Naive thymus-derived CD4-positive, alpha-beta T cell (primary cell): Measurements from ENCODE around the gene CDH23. TPM values are rescaled to one million over a fixed set of nuclear protein-coding genes. Genes with fewer than 3 reads are reported as not detected.

Experiments used
- ATAC-seq: fragments of 150-1000 bp; cut with Tn5 transposase; 2 replicates; pipeline ENCODE4 v1.10.0; 2021; ENCODE audit warnings: mild to moderate bottlenecking, moderate library complexity
- CTCF ChIA-PET: fragments of 350-600 bp; sonication (Branson Sonifier 250); formaldehyde crosslinking; loops from one replicate; lab custom pipeline; 2021; ENCODE audit warnings: antibody characterized with exemption; lab: Charles Lee
- POLR2A ChIA-PET: fragments of 350-600 bp; sonication (Branson Sonifier 250); formaldehyde crosslinking; loops from one replicate; lab custom pipeline; 2021; ENCODE audit warnings: antibody characterized with exemption, inconsistent platforms; lab: Charles Lee
- DNase-seq, 9 donors: peaks; one replicate each; pipeline versions ENCODE4 v3.0.0 to v3.0.0-alpha.2; 2020 to 2022; ENCODE audit warnings: mixed read lengths in 1 of 9
- H3K27ac ChIP-seq: one replicate; pipeline ENCODE4 v1.7.0; 2013; ENCODE audit warnings: mild to moderate bottlenecking, low read depth, low read length, moderate library complexity
- H3K27me3 ChIP-seq, 2 donors: one replicate each; pipeline ENCODE4 v1.7.0; 2013; ENCODE audit warnings: low read length in 2 of 2, mild to moderate bottlenecking in 2 of 2, moderate library complexity in 2 of 2; ENCODE audit not compliant: control insufficient read depth in 2 of 2, insufficient read depth in 2 of 2
- H3K36me3 ChIP-seq, 3 experiments: 1 replicate in 2 of 3; 2 replicates in 1 of 3; pipeline ENCODE4 v1.7.0; 2013; ENCODE audit warnings: low read length in 3 of 3, mild to moderate bottlenecking in 3 of 3, moderate library complexity in 1 of 3; ENCODE audit not compliant: insufficient read depth in 3 of 3, control insufficient read depth in 2 of 3
- H3K4me1 ChIP-seq, 2 donors: one replicate each; pipeline ENCODE4 v1.7.0; 2013; ENCODE audit warnings: low read length in 2 of 2, mild to moderate bottlenecking in 2 of 2, moderate library complexity in 1 of 2; ENCODE audit not compliant: control insufficient read depth in 2 of 2, insufficient read depth in 2 of 2
- H3K4me3 ChIP-seq: 2 replicates; pipeline ENCODE4 v1.7.0; 2013; ENCODE audit warnings: mild to moderate bottlenecking, low read length
- H3K9me3 ChIP-seq, 3 experiments: 1 replicate in 2 of 3; 2 replicates in 1 of 3; pipeline ENCODE4 v1.7.0; 2013; ENCODE audit warnings: low read length in 3 of 3; ENCODE audit not compliant: control insufficient read depth in 2 of 3
- H3K27ac Mint-ChIP-seq, 9 donors: one replicate each; pipeline ENCODE4 v1.8.0; 2020 to 2022; ENCODE audit warnings: mixed read lengths in 9 of 9, mild to moderate bottlenecking in 8 of 9, moderate library complexity in 5 of 9, inconsistent platforms in 2 of 9
- H3K27me3 Mint-ChIP-seq, 5 donors: one replicate each; pipeline ENCODE4 v1.8.0; 2021 to 2022; ENCODE audit warnings: mixed read lengths in 5 of 5, mild to moderate bottlenecking in 1 of 5
- H3K36me3 Mint-ChIP-seq, 5 donors: one replicate each; pipeline ENCODE4 v1.8.0; 2020 to 2022; ENCODE audit warnings: mixed read lengths in 5 of 5, mild to moderate bottlenecking in 3 of 5, inconsistent platforms in 1 of 5
- H3K4me1 Mint-ChIP-seq, 7 donors: one replicate each; pipeline ENCODE4 v1.8.0; 2020 to 2022; ENCODE audit warnings: mixed read lengths in 7 of 7, mild to moderate bottlenecking in 3 of 7, inconsistent platforms in 1 of 7
- H3K4me3 Mint-ChIP-seq, 10 donors: one replicate each; pipeline ENCODE4 v1.8.0; 2020 to 2022; ENCODE audit warnings: mild to moderate bottlenecking in 10 of 10, mixed read lengths in 10 of 10, moderate library complexity in 6 of 10, inconsistent platforms in 2 of 10
- H3K9me3 Mint-ChIP-seq, 11 donors: one replicate each; pipeline ENCODE4 v1.8.0; 2020 to 2022; ENCODE audit warnings: mixed read lengths in 11 of 11, mild to moderate bottlenecking in 4 of 11, inconsistent platforms in 1 of 11, moderate library complexity in 1 of 11
- intact Hi-C, 2 donors: fragments of 100-400 bp; cut with micrococcal nuclease; formaldehyde crosslinking; loops; one replicate each; pipeline ENCODE4 v1.15.1; 2023
- polyA plus RNA-seq, 2 donors: library from polyadenylated mRNA; unstranded; fragments of 300-500 nt; fragmentation: Illumina TruSeq; gene quantifications; one replicate each; pipeline ENCODE4 v1.2.3, GENCODE V29; 2021
- total RNA-seq, 6 experiments: library from RNA in 5 of 6; stranded (reverse) in 5 of 6; gene quantifications; 1 replicate in 5 of 6; 2 replicates in 1 of 6; pipeline ENCODE4 v1.2.3 and lab custom pipeline; 2021 to 2026

Gene CDH23
- total and polyA plus RNA-seq, 7 experiments from 2014 or later: 1.1 to 18.3 (median 7.9) TPM

DNA sequence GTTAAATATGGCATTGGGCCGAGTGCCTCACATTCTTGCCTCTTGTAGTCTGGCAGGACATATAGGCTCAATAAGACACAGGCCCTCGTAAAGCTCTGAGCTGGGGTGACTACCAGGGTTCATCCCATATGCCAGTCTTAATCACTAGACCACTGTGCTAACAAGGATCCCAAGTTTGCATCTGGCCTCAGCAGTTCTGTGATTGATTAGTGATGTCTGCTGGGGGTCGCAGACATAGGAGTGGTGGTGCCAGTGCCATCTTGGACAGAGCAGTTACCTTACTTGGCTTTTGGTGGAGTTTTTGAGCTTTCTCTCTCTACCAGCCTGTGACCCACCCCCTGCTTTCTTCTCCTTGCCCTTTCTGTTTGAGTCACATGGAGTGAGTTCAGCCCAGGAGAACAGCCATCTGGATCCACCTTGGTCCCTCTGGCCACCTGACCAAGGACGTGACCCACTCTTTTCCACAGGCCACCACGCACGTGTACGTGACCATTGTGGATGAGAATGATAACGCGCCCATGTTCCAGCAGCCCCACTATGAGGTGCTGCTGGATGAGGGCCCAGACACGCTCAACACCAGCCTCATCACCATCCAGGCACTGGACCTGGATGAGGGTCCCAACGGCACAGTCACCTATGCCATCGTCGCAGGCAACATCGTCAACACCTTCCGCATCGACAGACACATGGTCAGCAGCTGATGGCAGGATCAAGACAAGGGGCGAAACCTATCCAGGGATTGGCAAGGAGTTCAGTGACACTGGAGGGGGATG, 380.7 kb downstream of the CDH23 start:
- intact Hi-C loops: no loop called here
- no peak for DNase-seq
- Mint-ChIP-seq H3K27me3 (no peaks in the 10 kb centered on the region), H3K36me3 (peaks cover 0 to 4% (median 2%) of the 10 kb centered on the region in 5 donors), H3K27ac (peak overlapping the region in 4 of 9 donors; percentile 14 to 71 (median 33)), H3K4me1 (peaks cover 32 to 44% (median 36%) of the 10 kb centered on the region in 7 donors), H3K9me3 (peaks cover 0 to 5% (median 0%) of the 10 kb centered on the region in 11 donors), H3K4me3 (peak overlapping the region in 1 of 10 donors; percentile 29)
- CTCF ChIA-PET: no interaction called here
- no peaks in the 10 kb centered on the region for H3K9me3 ChIP-seq
- peaks cover 25 to 31% of the 10 kb centered on the region in 2 donors for H3K4me1 ChIP-seq
- no peak overlapping the region for H3K4me3 ChIP-seq
- peaks cover 0 to 9% (median 0%) of the 10 kb centered on the region in 3 experiments for H3K36me3 ChIP-seq
- H3K27ac ChIP-seq: no peak overlapping the region
- POLR2A ChIA-PET: interaction anchor here (0.6 to 25.7 kb wide), 6 partner anchors 10 to 71 kb away, joined by 3 to 863 read pairs (median 4); no protein-coding TSS in a partner anchor
- no peaks in the 10 kb centered on the region for H3K27me3 ChIP-seq
- no peak for ATAC-seq

- Histone ChIP-seq H3K27me3 (no peaks in the 10 kb centered on the region), H3K4me1 (peaks cover 25 to 31% of the 10 kb centered on the region in 2 donors), H3K36me3 (peaks cover 0 to under 1% (median 0%) of the 10 kb centered on the region in 3 experiments), H3K9me3 (no peaks in the 10 kb centered on the region), H3K27ac (no peak overlapping the region), H3K4me3 (no peak overlapping the region)
- no peak overlapping the region for H3K4me3 Mint-ChIP-seq
- intact Hi-C loops: no loop called here
- peaks cover 0 to 4% (median 2%) of the 10 kb centered on the region in 5 donors for H3K36me3 Mint-ChIP-seq
- H3K9me3 Mint-ChIP-seq: peaks cover 0 to 5% (median 0%) of the 10 kb centered on the region in 11 donors
- ATAC-seq (no peak), DNase-seq (no peak)
- no peak overlapping the region for H3K27ac Mint-ChIP-seq
- H3K27me3 Mint-ChIP-seq: no peaks in the 10 kb centered on the region
- ChIA-PET CTCF (no interaction called here), POLR2A (interaction anchor here (1.4 to 25.7 kb wide), 2 partner anchors 11 to 31 kb away, joined by 4 to 863 read pairs; no protein-coding TSS in a partner anchor)
- peaks cover 32 to 50% (median 42%) of the 10 kb centered on the region in 7 donors for H3K4me1 Mint-ChIP-seq
These were observed 381.5 kb downstream of the CDH23 start for GRCh38 chr10:71778071-71778825.

- intact Hi-C loops: no loop called here
- peaks cover 0 to 2% (median 0%) of the 10 kb centered on the region in 11 donors for H3K9me3 Mint-ChIP-seq
- no peaks in the 10 kb centered on the region for H3K36me3 ChIP-seq
- no peak overlapping the region for H3K4me3 ChIP-seq
- ChIA-PET CTCF (no interaction called here), POLR2A (no interaction called here)
- no peak overlapping the region for H3K4me3 Mint-ChIP-seq
- no peak overlapping the region for H3K27ac ChIP-seq
- no peaks in the 10 kb centered on the region for H3K9me3 ChIP-seq
- peak overlapping the region in 1 of 9 donors; percentile 19 for H3K27ac Mint-ChIP-seq
- peaks cover 0 to 3% (median 0%) of the 10 kb centered on the region in 5 donors for H3K27me3 Mint-ChIP-seq
- H3K36me3 Mint-ChIP-seq: peaks cover 0 to 4% (median 0%) of the 10 kb centered on the region in 5 donors
- DNase-seq (no peak), ATAC-seq (no peak)
- no peaks in the 10 kb centered on the region for H3K27me3 ChIP-seq
- peaks cover 14 to 23% of the 10 kb centered on the region in 2 donors for H3K4me1 ChIP-seq
- peaks cover 20 to 40% (median 32%) of the 10 kb centered on the region in 7 donors for H3K4me1 Mint-ChIP-seq
These were observed 382.9 kb downstream of the CDH23 start for GRCh38 chr10:71779641-71780040.

DNA sequence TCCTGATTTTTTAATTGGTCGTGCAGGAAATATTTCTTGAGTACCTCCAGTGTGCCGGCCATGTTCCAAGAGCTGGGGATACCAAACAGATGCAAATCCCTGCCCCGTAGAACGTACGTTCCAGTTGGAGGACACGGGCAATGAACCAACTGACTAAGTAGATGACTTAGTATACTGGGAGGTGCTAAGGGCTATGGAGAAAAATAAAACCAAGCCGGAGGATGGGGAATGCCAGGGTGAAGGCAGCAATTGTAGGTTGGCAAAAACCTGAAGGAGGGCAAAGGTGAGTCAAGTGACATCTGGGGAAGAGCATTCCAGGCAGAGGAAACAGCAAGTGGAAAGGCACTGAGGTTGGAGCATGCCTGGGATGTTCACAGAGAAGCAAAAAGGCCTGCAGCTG, 383.4 kb downstream of the CDH23 start:
- Mint-ChIP-seq H3K4me3 (no peak overlapping the region), H3K27ac (peak overlapping the region in 1 of 9 donors; percentile 19), H3K4me1 (peaks cover 15 to 39% (median 29%) of the 10 kb centered on the region in 7 donors), H3K9me3 (peaks cover 0 to 2% (median 0%) of the 10 kb centered on the region in 11 donors), H3K36me3 (peaks cover 0 to 4% (median 0%) of the 10 kb centered on the region in 5 donors), H3K27me3 (peaks cover 0 to 5% (median 0%) of the 10 kb centered on the region in 5 donors)
- no peak overlapping the region for H3K4me3 ChIP-seq
- no peaks in the 10 kb centered on the region for H3K36me3 ChIP-seq
- CTCF ChIA-PET: no interaction called here
- no peak for DNase-seq
- no peaks in the 10 kb centered on the region for H3K27me3 ChIP-seq
- intact Hi-C loops: no loop called here
- no peaks in the 10 kb centered on the region for H3K9me3 ChIP-seq
- POLR2A ChIA-PET: no interaction called here
- ATAC-seq: no peak
- no peak overlapping the region for H3K27ac ChIP-seq
- H3K4me1 ChIP-seq: peaks cover 13 to 17% of the 10 kb centered on the region in 2 donors

- Mint-ChIP-seq H3K9me3 (peaks cover 0 to 2% (median 0%) of the 10 kb centered on the region in 11 donors), H3K27ac (peak overlapping the region in 2 of 9 donors; percentile 5 to 40), H3K4me3 (no peak overlapping the region), H3K27me3 (peaks cover 0 to 5% (median 0%) of the 10 kb centered on the region in 5 donors), H3K4me1 (peaks cover 9 to 35% (median 24%) of the 10 kb centered on the region in 7 donors), H3K36me3 (peaks cover 0 to 4% (median 0%) of the 10 kb centered on the region in 5 donors)
- Histone ChIP-seq H3K9me3 (no peaks in the 10 kb centered on the region), H3K27me3 (no peaks in the 10 kb centered on the region), H3K36me3 (no peaks in the 10 kb centered on the region), H3K27ac (no peak overlapping the region), H3K4me1 (peaks cover 7 to 12% of the 10 kb centered on the region in 2 donors), H3K4me3 (no peak overlapping the region)
- DNase-seq (no peak), ATAC-seq (no peak)
- intact Hi-C loops: no loop called here
- ChIA-PET CTCF (no interaction called here), POLR2A (no interaction called here)
These were observed 384.0 kb downstream of the CDH23 start for GRCh38 chr10:71780719-71781118.

GRCh38 chr10:71782221-71782916, 385.6 kb downstream of the CDH23 start:
- POLR2A ChIA-PET: interaction anchor here (1.4 kb wide), 1 partner anchor 9 kb away, joined by 6 read pairs; the partner anchor contains the start of gene VSIR
- Histone ChIP-seq H3K4me3 (no peak overlapping the region), H3K27ac (no peak overlapping the region), H3K36me3 (no peaks in the 10 kb centered on the region), H3K27me3 (no peaks in the 10 kb centered on the region), H3K4me1 (no peaks in the 10 kb centered on the region), H3K9me3 (no peaks in the 10 kb centered on the region)
- H3K36me3 Mint-ChIP-seq: peaks cover 0 to 4% (median 0%) of the 10 kb centered on the region in 5 donors
- no peak overlapping the region for H3K4me3 Mint-ChIP-seq
- intact Hi-C loops: no loop called here
- H3K4me1 Mint-ChIP-seq: peaks cover 0 to 29% (median 8%) of the 10 kb centered on the region in 7 donors
- H3K9me3 Mint-ChIP-seq: peaks cover 0 to 2% (median 0%) of the 10 kb centered on the region in 11 donors
- H3K27me3 Mint-ChIP-seq: peaks cover 0 to 5% (median 0%) of the 10 kb centered on the region in 5 donors
- ATAC-seq (no peak), DNase-seq (no peak)
- H3K27ac Mint-ChIP-seq: peak overlapping the region in 2 of 9 donors; percentile 21 to 38
- CTCF ChIA-PET: interaction anchor here (1.6 kb wide), 1 partner anchor 74 kb away, joined by 4 read pairs; no protein-coding TSS in a partner anchor
